ENCODE data around the gene ZBTB16. TPM values are rescaled to one million over a fixed set of nuclear protein-coding genes. Genes with fewer than 3 reads are reported as not detected.

Gene ZBTB16
- total and polyA plus RNA-seq, 2 of the 13 experiments (the other 11 are each of a cell fraction or from before 2014, with no cell fraction given) = not detected

GRCh38 chr11:114194702-114195101 lies 135.2 kb downstream of the ZBTB16 start (continued):
- TF ChIP-seq ZSCAN21 (CRISPR knock-in tag; IDR thresholded peaks at IDR 0.05; ENCODE audit: borderline replicate concordance) (no peak), SAP130 (CRISPR knock-in tag; IDR thresholded peaks at IDR 0.05; ENCODE audit: low read depth) (no peak), CBX5 (CRISPR knock-in tag; IDR thresholded peaks at IDR 0.05; ENCODE audit: borderline replicate concordance) (no peak), KDM5A (IDR thresholded peaks at IDR 0.05; ENCODE audit: borderline replicate concordance, low read length) (no peak), THAP8 (CRISPR knock-in tag; IDR thresholded peaks at IDR 0.05; ENCODE audit: borderline replicate concordance) (no peak), KLF15 (CRISPR knock-in tag; IDR thresholded peaks at IDR 0.05; ENCODE audit: borderline replicate concordance) (no peak), ZBTB43 (CRISPR knock-in tag; conservative IDR thresholded peaks at IDR 0.05) (no peak), FIP1L1 (IDR thresholded peaks at IDR 0.05; ENCODE audit: borderline replicate concordance, insufficient read depth, low read depth, low read length) (no peak)

GRCh38 chr11:114195151-114195550 lies 135.6 kb downstream of the ZBTB16 start:
- H3K27ac ChIP-seq (ENCODE audit: extremely low read length, insufficient read depth, low read length) = no peak overlapping the region
- intact Hi-C loops (cut with micrococcal nuclease; ENCODE audit: unreplicated experiment) (no loop called here), in situ Hi-C loops (cut with HindIII; ENCODE audit: extremely low pct_ligation_motif_present, low pct_unique_long_range_greater_than_20kb) (no loop called here)
- H3K9me3 ChIP-seq (ENCODE audit: low read length) = no peaks in the 10 kb centered on the region
- POLR2A ChIA-PET = no interaction called here
- FAIRE-seq = no peak
- H2AFZ ChIP-seq (ENCODE audit: low read length) = no peak overlapping the region
- H3K27me3 ChIP-seq (ENCODE audit: control insufficient read depth in 1 of 2, insufficient read depth in 2 of 2, low read length in 2 of 2) = 0 out of 5 replicates have a peak, but pooled peaks cover 0 to 4% of the 10 kb centered on the region in 2 experiments
- no TSS peak for BruUV-seq (replicated peaks)
- 37% methylated on average over 3 of the region's 4 CpGs for WGBS (ENCODE audit: low lambda C conversion rate)
- no peaks in the 10 kb centered on the region for H3K4me1 ChIP-seq (ENCODE audit: insufficient read depth, low read length)
- H3K36me3 ChIP-seq (replicated peaks in 1 of 2; ENCODE audit: control insufficient read depth in 1 of 2, insufficient read depth in 2 of 2, low read length in 2 of 2) = no peaks in the 10 kb centered on the region
- no peaks in the 10 kb centered on the region for H4K20me1 ChIP-seq (ENCODE audit: insufficient read depth, low read length)
- CTCF ChIA-PET (ENCODE audit: low intra/inter-chr PET ratio, low total read pairs) = no interaction called here
- H3K4me2 ChIP-seq (ENCODE audit: low read depth, low read length) = no peak overlapping the region
- no peak for TF ChIP-seq ZNF883 (CRISPR knock-in tag; IDR thresholded peaks at IDR 0.05; ENCODE audit: not compliant biosample characterization)
- no peak overlapping the region for H3K9ac ChIP-seq (ENCODE audit: insufficient read depth, low read depth, low read length)
- DNase-seq (ENCODE audit: low spot score) = no peak
- H3K79me2 ChIP-seq (ENCODE audit: insufficient read depth, low read length) = no peaks in the 10 kb centered on the region
- H3K4me3 ChIP-seq (replicated peaks in 1 of 3; ENCODE audit: insufficient read depth in 1 of 3, low read depth in 2 of 3, low read length in 3 of 3) = no peak overlapping the region
- no peak for ATAC-seq

Measured in HepG2 (cell line).